Peyer's patch (tissue), 4 donors: Measurements from ENCODE around the gene FER1L5. TPM values are rescaled to one million over a fixed set of nuclear protein-coding genes. Genes with fewer than 3 reads are reported as not detected.

Source experiments
- DNase-seq, 3 donors: peaks; one replicate each; pipeline ENCODE4 v3.0.0-alpha.2; 2017 to 2019
- H3K27ac ChIP-seq, 4 donors: fragments of 200-600 bp; sonication (generic); one replicate each; pipeline ENCODE4 v1.5.1; 2016 to 2019
- H3K27me3 ChIP-seq, 2 donors: fragments of 200-600 bp; sonication (generic); one replicate each; pipeline ENCODE4 v1.5.1; 2019
- H3K36me3 ChIP-seq, 3 donors: fragments of 200-600 bp; sonication (generic); one replicate each; pipeline ENCODE4 v1.5.1; 2016 to 2019
- H3K4me1 ChIP-seq, 4 donors: fragments of 200-600 bp; sonication (generic); one replicate each; pipeline ENCODE4 v1.5.1; 2016 to 2019
- H3K4me3 ChIP-seq, 4 donors: fragments of 200-600 bp; sonication (generic); 1 replicate in 3 of 4; 2 replicates in 1 of 4; pipeline ENCODE4 v1.5.1; 2016 to 2019; ENCODE audit warnings: mild to moderate bottlenecking in 1 of 4
- H3K9me3 ChIP-seq, 4 donors: fragments of 200-600 bp; sonication (generic); one replicate each; pipeline ENCODE4 v1.5.1; 2016 to 2019; ENCODE audit warnings: mild to moderate bottlenecking in 1 of 4
- POLR2A ChIP-seq, 2 donors: fragments of 450-650 bp; IDR thresholded peaks; one replicate each; pipeline ENCODE4 v1.5.1; 2017; ENCODE audit warnings: antibody characterized with exemption in 2 of 2, mild to moderate bottlenecking in 2 of 2, moderate library complexity in 2 of 2
- total RNA-seq, 4 donors: library from RNA; depleted of rRNA; stranded (reverse); fragments of >200 nt; gene quantifications; one replicate each; pipeline ENCODE4 v1.1.0, GENCODE V29; 2016
- TF ChIP-seq, protein P1 (sequence below), 6 experiments: fragments of 450-650 bp in 4 of 6; fragments of 200-600 bp in 2 of 6; sonication (generic) in 1 of 6; IDR thresholded peaks; one replicate each; pipeline ENCODE4 v1.5.1; 2017 to 2019; ENCODE audit warnings: antibody characterized with exemption in 6 of 6, mild to moderate bottlenecking in 3 of 6, moderate library complexity in 1 of 6

FER1L5 gene
- total RNA-seq, 4 donors from 2014 or later, result not detected

DNA sequence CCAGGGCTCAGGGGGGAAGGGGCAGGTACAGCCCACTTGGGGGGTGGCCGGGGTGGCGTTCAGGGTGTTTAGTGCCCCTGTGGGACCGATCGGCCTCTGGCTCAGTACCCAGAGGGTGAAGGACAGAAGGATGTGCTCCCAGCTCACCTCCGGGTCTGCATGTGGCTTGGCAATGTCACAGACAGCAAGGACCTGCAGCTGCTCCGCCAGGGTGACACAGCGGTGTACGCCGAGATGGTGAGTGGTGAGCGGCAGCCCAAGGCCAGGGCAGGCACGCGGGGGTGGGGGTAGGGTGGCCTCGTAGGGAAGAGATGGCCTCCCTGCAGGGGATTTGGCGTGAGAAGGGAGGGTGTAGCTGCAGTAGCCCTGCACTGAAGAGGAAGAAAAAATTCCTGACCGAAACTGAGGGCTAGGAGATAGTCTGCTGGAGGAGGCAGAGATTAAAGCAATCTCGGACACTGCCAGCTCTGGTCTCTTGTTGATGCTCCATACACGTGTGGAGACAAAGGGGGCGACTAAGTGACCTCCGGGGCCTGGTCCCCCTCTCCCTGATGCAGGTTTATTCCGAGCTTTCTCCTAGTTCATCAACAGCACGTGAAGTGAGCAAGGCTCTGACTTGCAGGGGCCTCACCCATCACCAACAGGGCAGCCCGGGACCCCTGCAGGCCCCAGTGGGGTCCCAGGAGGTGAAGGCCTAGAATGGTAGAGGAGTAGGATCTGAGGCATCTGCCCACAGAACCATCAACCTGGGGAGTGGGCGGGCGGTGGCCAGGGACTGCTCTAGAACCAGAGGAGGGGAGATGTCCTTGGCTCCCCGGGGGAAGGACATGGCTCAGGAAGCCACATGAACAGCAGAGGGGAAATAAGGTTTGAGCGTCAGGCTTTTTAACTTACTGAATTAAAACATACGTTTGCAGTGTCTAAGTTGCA lies 45.4 kb downstream of the FER1L5 start:
- Histone ChIP-seq H3K4me1 (no peaks in the 10 kb centered on the region), H3K4me3 (no peak overlapping the region), H3K27me3 (no peaks in the 10 kb centered on the region), H3K36me3 (no peaks in the 10 kb centered on the region), H3K9me3 (no peaks in the 10 kb centered on the region), H3K27ac (no peak overlapping the region)
- TF ChIP-seq, protein P1, sequence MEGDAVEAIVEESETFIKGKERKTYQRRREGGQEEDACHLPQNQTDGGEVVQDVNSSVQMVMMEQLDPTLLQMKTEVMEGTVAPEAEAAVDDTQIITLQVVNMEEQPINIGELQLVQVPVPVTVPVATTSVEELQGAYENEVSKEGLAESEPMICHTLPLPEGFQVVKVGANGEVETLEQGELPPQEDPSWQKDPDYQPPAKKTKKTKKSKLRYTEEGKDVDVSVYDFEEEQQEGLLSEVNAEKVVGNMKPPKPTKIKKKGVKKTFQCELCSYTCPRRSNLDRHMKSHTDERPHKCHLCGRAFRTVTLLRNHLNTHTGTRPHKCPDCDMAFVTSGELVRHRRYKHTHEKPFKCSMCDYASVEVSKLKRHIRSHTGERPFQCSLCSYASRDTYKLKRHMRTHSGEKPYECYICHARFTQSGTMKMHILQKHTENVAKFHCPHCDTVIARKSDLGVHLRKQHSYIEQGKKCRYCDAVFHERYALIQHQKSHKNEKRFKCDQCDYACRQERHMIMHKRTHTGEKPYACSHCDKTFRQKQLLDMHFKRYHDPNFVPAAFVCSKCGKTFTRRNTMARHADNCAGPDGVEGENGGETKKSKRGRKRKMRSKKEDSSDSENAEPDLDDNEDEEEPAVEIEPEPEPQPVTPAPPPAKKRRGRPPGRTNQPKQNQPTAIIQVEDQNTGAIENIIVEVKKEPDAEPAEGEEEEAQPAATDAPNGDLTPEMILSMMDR (IDR thresholded peaks at IDR 0.05), result no peak
- no peak for TF ChIP-seq POLR2A (IDR thresholded peaks at IDR 0.05)
- DNase-seq, result peak in 1 of 3 donors; percentile 41

DNA sequence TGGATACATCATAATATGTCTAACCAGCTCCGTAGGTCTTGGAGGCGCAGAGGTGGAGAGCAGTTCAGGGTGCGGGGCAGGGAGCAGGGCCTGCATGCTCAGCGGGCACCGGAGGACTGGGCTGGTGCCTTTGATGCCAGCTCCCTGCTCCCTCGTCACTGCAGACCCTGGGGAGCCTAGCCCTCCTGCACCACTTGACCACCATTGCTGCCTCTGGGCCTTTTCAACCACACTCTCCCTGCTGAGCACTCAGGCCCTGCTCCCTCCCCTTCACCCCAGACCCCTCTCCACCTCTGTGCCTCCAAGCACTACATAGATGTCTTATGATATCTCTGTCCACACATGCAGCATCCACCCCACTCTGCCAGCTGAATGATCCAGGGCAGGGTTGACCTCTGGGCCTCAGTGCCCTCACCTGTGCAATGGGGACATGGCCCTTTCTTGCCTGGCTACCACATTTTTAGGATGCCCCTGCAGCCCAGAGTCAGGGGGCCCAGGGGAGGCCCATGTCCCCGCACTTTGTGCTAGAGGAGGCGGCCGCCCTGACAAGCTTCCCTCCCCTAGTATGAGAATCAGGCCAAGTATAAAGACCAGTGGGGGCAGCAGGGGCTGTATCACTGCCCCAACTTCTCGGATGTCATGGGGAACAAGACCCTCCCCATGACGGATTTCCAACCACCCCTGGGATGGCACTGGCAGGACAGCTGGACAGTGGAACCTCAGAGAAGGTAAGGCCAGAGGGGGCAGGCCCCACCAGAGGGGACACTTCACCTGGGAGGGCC lies 46.3 kb downstream of the FER1L5 start:
- H3K4me1 ChIP-seq, result no peaks in the 10 kb centered on the region
- DNase-seq, result no peak
- TF ChIP-seq, protein P1 (IDR thresholded peaks at IDR 0.05), result no peak
- no peak for TF ChIP-seq POLR2A (IDR thresholded peaks at IDR 0.05)
- H3K27me3 ChIP-seq, result no peaks in the 10 kb centered on the region
- H3K4me3 ChIP-seq, result no peak overlapping the region
- H3K9me3 ChIP-seq, result no peaks in the 10 kb centered on the region
- H3K27ac ChIP-seq, result no peak overlapping the region
- no peaks in the 10 kb centered on the region for H3K36me3 ChIP-seq

DNA sequence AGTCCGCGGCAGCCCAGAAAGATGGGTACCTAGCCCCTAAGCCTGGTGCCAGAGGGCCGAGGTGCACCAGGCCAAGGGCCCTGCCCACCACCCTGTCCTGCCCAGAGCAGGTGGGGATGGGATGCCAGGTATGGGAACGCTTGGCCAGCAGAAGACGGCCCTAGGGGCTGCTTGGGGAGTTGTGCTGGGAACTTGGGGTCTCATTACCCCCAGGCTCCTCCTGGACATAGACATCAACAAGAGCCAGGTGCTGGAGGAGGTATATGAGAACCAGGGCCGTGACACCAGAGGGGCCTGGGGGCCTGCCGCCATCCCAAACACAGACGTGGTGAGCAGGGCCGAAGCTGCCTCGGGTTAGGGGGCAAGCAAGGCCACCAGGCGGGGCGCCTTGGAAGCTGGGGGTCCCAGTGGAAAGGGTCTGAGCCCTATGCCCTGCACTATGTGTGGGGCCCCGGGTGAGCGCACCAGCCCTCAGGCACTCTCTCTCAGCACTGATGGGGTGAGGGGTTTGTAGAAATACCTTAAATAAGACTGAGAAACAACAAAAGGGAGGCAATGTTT lies 46.9 kb downstream of the FER1L5 start:
- Histone ChIP-seq H3K36me3 (no peaks in the 10 kb centered on the region), H3K9me3 (no peaks in the 10 kb centered on the region), H3K27me3 (no peaks in the 10 kb centered on the region), H3K4me3 (no peak overlapping the region), H3K27ac (no peak overlapping the region), H3K4me1 (no peaks in the 10 kb centered on the region)
- DNase-seq, result no peak
- TF ChIP-seq, protein P1 (IDR thresholded peaks at IDR 0.05), result no peak
- TF ChIP-seq POLR2A (IDR thresholded peaks at IDR 0.05), result no peak

DNA sequence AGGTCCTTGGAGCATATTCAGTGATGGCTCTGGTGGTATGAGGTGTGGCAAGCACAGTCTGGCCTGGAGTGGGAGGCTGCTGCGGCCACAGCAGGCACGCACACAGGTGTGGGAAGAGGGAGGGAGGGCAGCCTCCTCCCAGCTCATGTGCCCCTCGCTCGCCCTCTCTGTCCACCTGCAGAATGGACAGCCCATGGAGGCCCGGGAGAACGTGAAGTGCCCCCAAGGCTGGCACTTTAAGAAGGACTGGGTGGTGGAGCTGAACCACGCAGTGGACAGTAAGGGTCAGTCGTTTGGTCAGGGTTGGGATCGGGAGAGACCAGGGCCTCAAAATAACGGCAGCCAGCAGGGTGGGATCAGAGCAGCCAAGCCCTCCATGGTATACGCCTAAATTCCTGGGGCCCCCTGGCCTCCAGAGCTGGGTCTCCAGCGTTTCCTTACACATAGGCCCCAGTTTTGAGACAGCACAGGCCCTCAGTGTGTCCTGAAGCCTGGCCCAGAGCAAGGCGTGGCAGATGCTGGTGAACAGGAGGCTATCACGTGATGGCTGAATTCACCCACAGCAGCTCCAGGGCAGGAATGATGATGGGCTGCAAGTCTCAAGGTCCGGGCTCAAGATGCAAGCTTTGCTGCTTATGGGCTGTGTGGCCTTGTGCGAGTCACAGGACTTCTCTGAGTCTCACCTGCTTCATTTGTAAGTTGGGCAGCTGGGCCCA lies 47.9 kb downstream of the FER1L5 start:
- Histone ChIP-seq H3K9me3 (no peaks in the 10 kb centered on the region), H3K27ac (no peak overlapping the region), H3K36me3 (no peaks in the 10 kb centered on the region), H3K4me3 (no peak overlapping the region), H3K4me1 (no peaks in the 10 kb centered on the region), H3K27me3 (no peaks in the 10 kb centered on the region)
- no peak for TF ChIP-seq POLR2A (IDR thresholded peaks at IDR 0.05)
- TF ChIP-seq, protein P1 (IDR thresholded peaks at IDR 0.05), result no peak
- no peak for DNase-seq

DNA sequence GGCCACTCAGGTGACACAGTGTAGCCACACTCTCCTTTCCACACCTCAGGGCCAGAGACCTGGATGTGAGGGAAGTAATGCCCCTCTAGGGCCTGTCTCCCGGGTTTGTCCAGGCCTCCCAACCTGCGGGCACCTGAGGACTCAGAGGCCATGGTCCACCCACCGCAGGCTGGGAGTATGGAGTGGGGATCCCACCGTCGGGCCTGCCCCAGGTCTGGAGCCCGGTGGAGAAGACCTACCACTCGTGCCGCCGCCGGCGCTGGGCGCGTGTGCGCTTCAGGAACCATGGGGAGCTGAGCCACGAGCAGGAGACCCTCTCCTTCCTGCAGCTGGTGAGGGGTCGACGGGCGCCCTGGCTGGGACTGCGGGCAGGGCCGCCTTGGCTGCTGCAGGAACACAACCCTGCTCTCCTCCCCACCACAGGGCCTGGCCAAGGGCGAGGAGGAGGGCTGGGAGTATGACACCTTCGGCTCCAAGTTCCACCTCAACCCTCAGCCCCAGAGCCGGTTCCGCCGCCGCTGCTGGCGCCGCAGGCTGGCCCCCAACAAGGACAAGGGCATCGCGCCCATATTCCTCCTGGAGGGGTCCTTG lies 48.6 kb downstream of the FER1L5 start:
- H3K27ac ChIP-seq, result no peak overlapping the region
- no peaks in the 10 kb centered on the region for H3K9me3 ChIP-seq
- H3K4me3 ChIP-seq, result no peak overlapping the region
- H3K4me1 ChIP-seq, result no peaks in the 10 kb centered on the region
- no peaks in the 10 kb centered on the region for H3K36me3 ChIP-seq
- TF ChIP-seq, protein P1 (IDR thresholded peaks at IDR 0.05), result no peak
- TF ChIP-seq POLR2A (IDR thresholded peaks at IDR 0.05), result no peak
- no peak for DNase-seq
- no peaks in the 10 kb centered on the region for H3K27me3 ChIP-seq
